ENCODE data around the gene MCL1.

MCL1 gene

GRCh38 chr1:150622303-150622975, 43.0 kb upstream of the MCL1 start:
- H3K4me1 ChIP-seq (ENCODE audit: low read length), result peaks cover 13% of the 10 kb centered on the region
- peaks cover 15% of the 10 kb centered on the region for H3K79me2 ChIP-seq (ENCODE audit: low read length)
- H3K9ac ChIP-seq (ENCODE audit: low read length), result no peak overlapping the region
- H3K4me2 ChIP-seq (ENCODE audit: low read length), result no peak overlapping the region
- H4K20me1 ChIP-seq (ENCODE audit: insufficient read depth, low read length), result peaks cover 4% of the 10 kb centered on the region; the same call in 1 of the 2 replicates
- no peaks in the 10 kb centered on the region for H3K9me3 ChIP-seq (ENCODE audit: insufficient read depth, low read length)
- TF ChIP-seq EZH2phosphoT487 (IDR thresholded peaks at IDR 0.05; ENCODE audit: low read depth), result no peak
- TF ChIP-seq, protein P1, sequence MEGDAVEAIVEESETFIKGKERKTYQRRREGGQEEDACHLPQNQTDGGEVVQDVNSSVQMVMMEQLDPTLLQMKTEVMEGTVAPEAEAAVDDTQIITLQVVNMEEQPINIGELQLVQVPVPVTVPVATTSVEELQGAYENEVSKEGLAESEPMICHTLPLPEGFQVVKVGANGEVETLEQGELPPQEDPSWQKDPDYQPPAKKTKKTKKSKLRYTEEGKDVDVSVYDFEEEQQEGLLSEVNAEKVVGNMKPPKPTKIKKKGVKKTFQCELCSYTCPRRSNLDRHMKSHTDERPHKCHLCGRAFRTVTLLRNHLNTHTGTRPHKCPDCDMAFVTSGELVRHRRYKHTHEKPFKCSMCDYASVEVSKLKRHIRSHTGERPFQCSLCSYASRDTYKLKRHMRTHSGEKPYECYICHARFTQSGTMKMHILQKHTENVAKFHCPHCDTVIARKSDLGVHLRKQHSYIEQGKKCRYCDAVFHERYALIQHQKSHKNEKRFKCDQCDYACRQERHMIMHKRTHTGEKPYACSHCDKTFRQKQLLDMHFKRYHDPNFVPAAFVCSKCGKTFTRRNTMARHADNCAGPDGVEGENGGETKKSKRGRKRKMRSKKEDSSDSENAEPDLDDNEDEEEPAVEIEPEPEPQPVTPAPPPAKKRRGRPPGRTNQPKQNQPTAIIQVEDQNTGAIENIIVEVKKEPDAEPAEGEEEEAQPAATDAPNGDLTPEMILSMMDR (IDR thresholded peaks at IDR 0.05; ENCODE audit: low read depth, low read length), result no peak
- H3K27me3 ChIP-seq (ENCODE audit: low read depth, low read length), result no peaks in the 10 kb centered on the region
- H2AFZ ChIP-seq (ENCODE audit: low read depth, low read length), result no peak overlapping the region
- no peak overlapping the region for H3K4me3 ChIP-seq (ENCODE audit: low read length)
- peak overlapping the region; percentile 32 for H3K27ac ChIP-seq (ENCODE audit: low read length)
- peaks cover 56% of the 10 kb centered on the region for H3K36me3 ChIP-seq (replicated peaks; ENCODE audit: low read depth, low read length)

DNA sequence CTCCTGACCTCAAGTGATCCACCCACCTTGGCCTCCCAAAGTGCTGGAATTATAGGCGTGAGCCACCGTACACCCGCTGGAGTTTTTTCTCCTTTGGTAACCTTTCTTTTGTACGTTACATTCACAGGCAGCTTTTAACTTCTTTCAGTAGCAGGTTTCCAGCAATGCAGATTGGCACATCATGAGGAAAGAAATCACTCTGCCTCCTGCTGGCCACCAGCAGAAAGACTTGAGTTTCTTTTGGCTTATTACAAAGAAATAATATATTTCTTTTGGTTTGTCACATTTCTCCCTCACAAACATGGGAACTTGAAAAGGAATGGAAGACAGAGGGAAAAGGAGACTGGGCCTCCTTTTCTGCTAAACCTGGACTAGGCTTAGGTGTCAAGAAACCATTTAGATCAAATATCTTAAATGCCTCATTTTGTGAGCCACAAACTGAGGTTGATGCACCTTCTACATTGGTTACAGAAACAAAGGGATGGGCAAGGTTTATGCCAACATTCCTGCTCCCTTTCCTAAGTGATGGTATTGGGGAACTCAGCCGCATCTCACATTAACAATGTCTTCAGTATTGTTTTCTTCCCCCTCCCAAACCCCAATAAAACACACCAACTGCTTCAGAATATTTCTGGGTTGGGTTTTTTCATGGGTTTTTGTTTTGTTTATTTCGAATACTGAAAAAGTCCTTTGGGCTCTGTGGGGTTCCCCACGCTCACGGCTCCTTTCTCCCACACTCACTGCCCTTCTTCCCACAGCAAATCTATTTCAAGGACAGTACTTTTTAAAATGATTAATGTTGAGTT, 42.3 kb upstream of the MCL1 start:
- peaks cover 54% of the 10 kb centered on the region for H3K36me3 ChIP-seq (replicated peaks; ENCODE audit: low read depth, low read length)
- H3K4me2 ChIP-seq (ENCODE audit: low read length), result no peak overlapping the region
- H3K4me3 ChIP-seq (ENCODE audit: low read length), result no peak overlapping the region
- peaks cover 2% of the 10 kb centered on the region; the same call in 1 of the 2 replicates for H4K20me1 ChIP-seq (ENCODE audit: insufficient read depth, low read length)
- peaks cover 8% of the 10 kb centered on the region for H3K79me2 ChIP-seq (ENCODE audit: low read length)
- H3K9ac ChIP-seq (ENCODE audit: low read length), result no peak overlapping the region
- H3K27me3 ChIP-seq (ENCODE audit: low read depth, low read length), result no peaks in the 10 kb centered on the region
- H3K27ac ChIP-seq (ENCODE audit: low read length), result peak overlapping the region; percentile 32
- H2AFZ ChIP-seq (ENCODE audit: low read depth, low read length), result no peak overlapping the region
- no peaks in the 10 kb centered on the region for H3K9me3 ChIP-seq (ENCODE audit: insufficient read depth, low read length)
- peaks cover 13% of the 10 kb centered on the region for H3K4me1 ChIP-seq (ENCODE audit: low read length)
- TF ChIP-seq EZH2phosphoT487 (IDR thresholded peaks at IDR 0.05; ENCODE audit: low read depth), result no peak
- TF ChIP-seq, protein P1 (IDR thresholded peaks at IDR 0.05; ENCODE audit: low read depth, low read length), result peak; percentile 89

DNA sequence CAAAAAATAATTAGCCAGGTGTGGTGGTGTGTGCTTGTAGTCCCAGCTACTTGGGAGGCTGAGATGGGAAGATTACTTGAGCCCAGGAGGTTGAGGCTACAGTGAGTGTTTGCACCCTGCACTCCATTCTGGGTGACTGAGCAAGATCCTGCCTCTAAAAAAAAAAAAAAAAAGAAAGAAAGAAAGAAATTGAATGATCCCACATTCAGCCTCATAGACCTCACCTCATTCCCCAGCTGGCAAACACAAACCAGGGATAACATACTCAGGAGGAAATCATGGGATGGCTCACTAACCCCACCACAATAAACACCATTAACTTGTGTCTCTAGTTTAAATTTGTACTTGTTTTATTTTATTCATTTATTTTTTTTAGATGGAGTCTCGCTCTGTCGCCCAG, 41.5 kb upstream of the MCL1 start:
- peaks cover 3% of the 10 kb centered on the region for H3K79me2 ChIP-seq (ENCODE audit: low read length)
- H3K36me3 ChIP-seq (replicated peaks; ENCODE audit: low read depth, low read length), result peaks cover 53% of the 10 kb centered on the region
- TF ChIP-seq, protein P1 (IDR thresholded peaks at IDR 0.05; ENCODE audit: low read depth, low read length), result no peak
- TF ChIP-seq EZH2phosphoT487 (IDR thresholded peaks at IDR 0.05; ENCODE audit: low read depth), result no peak

More for the DNA sequence above, 41.5 kb upstream of the MCL1 start:
- no peaks in the 10 kb centered on the region for H3K9me3 ChIP-seq (ENCODE audit: insufficient read depth, low read length)
- no peak overlapping the region for H3K27ac ChIP-seq (ENCODE audit: low read length)
- H3K27me3 ChIP-seq (ENCODE audit: low read depth, low read length), result no peaks in the 10 kb centered on the region
- no peak overlapping the region for H2AFZ ChIP-seq (ENCODE audit: low read depth, low read length)
- no peak overlapping the region for H3K9ac ChIP-seq (ENCODE audit: low read length)
- H3K4me1 ChIP-seq (ENCODE audit: low read length), result peaks cover 13% of the 10 kb centered on the region
- H4K20me1 ChIP-seq (ENCODE audit: insufficient read depth, low read length), result peaks cover 2% of the 10 kb centered on the region; the same call in 1 of the 2 replicates
- no peak overlapping the region for H3K4me2 ChIP-seq (ENCODE audit: low read length)
- H3K4me3 ChIP-seq (ENCODE audit: low read length), result no peak overlapping the region
